Measurements from ENCODE around the gene MYRIP.

The MYRIP gene

DNA sequence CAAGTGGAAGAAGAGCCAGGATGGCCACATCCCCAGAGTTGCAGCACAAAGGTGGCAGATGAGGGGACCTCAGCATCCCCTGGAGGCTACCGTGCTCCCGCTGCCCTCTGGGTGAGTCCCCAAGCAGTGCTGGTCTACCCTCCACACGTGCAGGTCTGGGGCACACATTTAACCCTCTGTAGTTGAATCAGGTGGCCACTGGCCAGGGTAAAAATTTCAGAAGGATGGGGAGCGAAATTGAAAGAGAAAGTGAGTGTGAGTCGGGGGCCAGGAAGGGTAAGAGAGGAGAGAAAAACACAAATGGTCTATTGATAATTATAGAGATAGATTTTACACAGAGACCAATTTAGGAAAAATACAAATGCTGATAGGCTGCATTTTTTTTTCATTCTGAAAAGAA, 360.6 kb downstream of the MYRIP start:
- Histone ChIP-seq H3K27ac (no peak overlapping the region), H3K4me3 (no peak overlapping the region), H3K9me3 (ENCODE audit: low read depth, low read length) (no peaks in the 10 kb centered on the region), H3K9ac (ENCODE audit: insufficient read length) (no peak overlapping the region), H3K36me3 (ENCODE audit: insufficient read depth, low read length) (no peaks in the 10 kb centered on the region)
- DNase-seq (ENCODE audit: low read depth, low spot score) = no peak
- TF ChIP-seq POLR2AphosphoS5 (IDR thresholded peaks at IDR 0.05; ENCODE audit: borderline replicate concordance, low read depth, low read length) = no peak
- TF ChIP-seq FOXP2 (optimal IDR thresholded peaks at IDR 0.05; ENCODE audit: control extremely low read depth, extremely low read length, insufficient read depth) = no peak
- TF ChIP-seq EZH2 (IDR thresholded peaks at IDR 0.05) = no peak

DNA sequence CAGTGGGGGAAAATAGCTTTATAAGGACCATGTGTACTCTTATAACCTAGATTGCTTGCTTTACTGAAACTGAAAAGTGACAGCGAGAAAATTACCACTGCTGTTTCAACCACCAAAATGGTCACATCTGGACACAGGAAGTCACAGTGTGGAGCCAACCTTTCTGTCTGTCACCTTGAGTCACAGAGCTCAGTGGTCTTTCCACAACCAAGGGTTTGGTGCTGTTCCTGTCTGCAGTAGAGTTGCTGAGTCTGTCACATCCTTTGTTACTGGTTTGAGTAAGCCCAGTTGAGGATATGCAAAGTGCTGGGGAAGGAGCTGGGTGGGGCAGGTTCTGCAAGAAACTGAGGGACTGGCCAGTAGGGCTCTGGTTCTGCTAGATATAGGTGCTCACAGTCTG, 361.0 kb downstream of the MYRIP start:
- no peak overlapping the region for H3K4me3 ChIP-seq
- no peaks in the 10 kb centered on the region for H3K36me3 ChIP-seq (ENCODE audit: insufficient read depth, low read length)
- no peak for DNase-seq (ENCODE audit: low read depth, low spot score)
- no peaks in the 10 kb centered on the region for H3K9me3 ChIP-seq (ENCODE audit: low read depth, low read length)
- no peak overlapping the region for H3K9ac ChIP-seq (ENCODE audit: insufficient read length)
- no peak overlapping the region for H3K27ac ChIP-seq
- no peak for TF ChIP-seq FOXP2 (optimal IDR thresholded peaks at IDR 0.05; ENCODE audit: control extremely low read depth, extremely low read length, insufficient read depth)
- TF ChIP-seq POLR2AphosphoS5 (IDR thresholded peaks at IDR 0.05; ENCODE audit: borderline replicate concordance, low read depth, low read length) = no peak
- no peak for TF ChIP-seq EZH2 (IDR thresholded peaks at IDR 0.05)

DNA sequence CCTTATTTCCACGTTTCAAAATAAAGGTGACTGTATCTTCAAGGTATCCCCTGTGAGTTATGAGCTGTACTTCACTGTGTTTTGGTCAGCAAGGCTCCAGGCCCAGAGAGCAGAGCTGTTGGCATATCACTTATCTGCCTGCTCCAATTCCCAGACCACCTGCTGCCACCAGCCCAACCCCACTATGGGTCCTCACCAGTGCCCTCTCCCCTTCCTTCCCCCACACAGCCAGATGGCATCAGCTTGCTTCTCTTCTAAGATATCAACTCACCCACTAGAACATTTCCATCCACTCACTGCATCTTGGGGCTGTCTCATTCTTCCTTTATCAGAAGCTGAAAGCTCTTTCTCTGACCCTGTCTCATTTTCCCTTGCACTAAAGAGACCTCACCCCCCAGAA, 363.2 kb downstream of the MYRIP start:
- TF ChIP-seq POLR2AphosphoS5 (IDR thresholded peaks at IDR 0.05; ENCODE audit: borderline replicate concordance, low read depth, low read length) = no peak
- TF ChIP-seq FOXP2 (optimal IDR thresholded peaks at IDR 0.05; ENCODE audit: control extremely low read depth, extremely low read length, insufficient read depth) = no peak
- no peak for TF ChIP-seq EZH2 (IDR thresholded peaks at IDR 0.05)
- no peak overlapping the region for H3K9ac ChIP-seq (ENCODE audit: insufficient read length)
- no peaks in the 10 kb centered on the region for H3K36me3 ChIP-seq (ENCODE audit: insufficient read depth, low read length)
- H3K9me3 ChIP-seq (ENCODE audit: low read depth, low read length) = no peaks in the 10 kb centered on the region
- H3K27ac ChIP-seq = no peak overlapping the region
- DNase-seq (ENCODE audit: low read depth, low spot score) = no peak
- no peak overlapping the region for H3K4me3 ChIP-seq

- Histone ChIP-seq H3K9ac (ENCODE audit: insufficient read length) (no peak overlapping the region), H3K27ac (no peak overlapping the region), H3K36me3 (ENCODE audit: insufficient read depth, low read length) (no peaks in the 10 kb centered on the region), H3K9me3 (ENCODE audit: low read depth, low read length) (no peaks in the 10 kb centered on the region), H3K4me3 (no peak overlapping the region)
- TF ChIP-seq EZH2 (IDR thresholded peaks at IDR 0.05) = no peak
- no peak for TF ChIP-seq POLR2AphosphoS5 (IDR thresholded peaks at IDR 0.05; ENCODE audit: borderline replicate concordance, low read depth, low read length)
- no peak for TF ChIP-seq FOXP2 (optimal IDR thresholded peaks at IDR 0.05; ENCODE audit: control extremely low read depth, extremely low read length, insufficient read depth)
- no peak for DNase-seq (ENCODE audit: low read depth, low spot score)
These were observed 363.9 kb downstream of the MYRIP start for GRCh38 chr3:40173227-40173721.

DNA sequence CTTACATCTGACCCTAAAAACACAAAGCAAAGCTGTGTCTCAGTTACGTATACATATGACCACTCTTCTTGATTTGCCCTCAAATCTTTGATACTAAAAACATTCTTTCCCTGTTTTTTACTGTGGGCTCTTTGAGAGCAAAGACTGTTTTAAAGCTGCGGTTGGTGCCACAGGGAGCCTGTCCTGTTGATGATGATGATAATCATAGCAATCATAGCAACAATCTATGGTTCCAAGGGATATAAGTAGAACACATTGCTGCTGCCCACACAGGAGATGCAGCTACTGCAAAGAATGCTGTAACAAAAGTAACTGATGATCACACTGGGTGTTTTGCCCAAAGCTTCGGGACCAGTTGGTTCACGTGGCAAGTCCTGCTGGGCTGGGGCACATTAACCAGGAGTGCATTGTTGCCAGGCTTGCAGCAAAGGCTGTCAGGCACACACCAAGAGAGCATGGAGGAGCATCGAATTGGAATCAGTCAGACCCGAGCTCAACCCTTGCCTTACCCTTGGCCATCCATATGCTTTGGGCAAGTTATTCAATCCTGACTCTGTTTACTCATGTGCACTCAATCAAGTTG, 368.7 kb downstream of the MYRIP start:
- DNase-seq (ENCODE audit: low read depth, low spot score) = no peak
- Histone ChIP-seq H3K36me3 (ENCODE audit: insufficient read depth, low read length) (no peaks in the 10 kb centered on the region), H3K9me3 (ENCODE audit: low read depth, low read length) (no peaks in the 10 kb centered on the region), H3K4me3 (no peak overlapping the region), H3K9ac (ENCODE audit: insufficient read length) (no peak overlapping the region), H3K27ac (no peak overlapping the region)
- TF ChIP-seq EZH2 (IDR thresholded peaks at IDR 0.05) (no peak), POLR2AphosphoS5 (IDR thresholded peaks at IDR 0.05; ENCODE audit: borderline replicate concordance, low read depth, low read length) (no peak), FOXP2 (optimal IDR thresholded peaks at IDR 0.05; ENCODE audit: control extremely low read depth, extremely low read length, insufficient read depth) (no peak)

GRCh38 chr3:40179016-40179415, 369.6 kb downstream of the MYRIP start:
- no peak for DNase-seq (ENCODE audit: low read depth, low spot score)
- H3K9me3 ChIP-seq (ENCODE audit: low read depth, low read length) = no peaks in the 10 kb centered on the region
- no peak overlapping the region for H3K4me3 ChIP-seq
- TF ChIP-seq EZH2 (IDR thresholded peaks at IDR 0.05) = no peak
- TF ChIP-seq POLR2AphosphoS5 (IDR thresholded peaks at IDR 0.05; ENCODE audit: borderline replicate concordance, low read depth, low read length) = no peak
- no peak for TF ChIP-seq FOXP2 (optimal IDR thresholded peaks at IDR 0.05; ENCODE audit: control extremely low read depth, extremely low read length, insufficient read depth)
- H3K9ac ChIP-seq (ENCODE audit: insufficient read length) = no peak overlapping the region
- no peaks in the 10 kb centered on the region for H3K36me3 ChIP-seq (ENCODE audit: insufficient read depth, low read length)
- no peak overlapping the region for H3K27ac ChIP-seq

- TF ChIP-seq FOXP2 (optimal IDR thresholded peaks at IDR 0.05; ENCODE audit: control extremely low read depth, extremely low read length, insufficient read depth) (no peak), EZH2 (IDR thresholded peaks at IDR 0.05) (no peak), POLR2AphosphoS5 (IDR thresholded peaks at IDR 0.05; ENCODE audit: borderline replicate concordance, low read depth, low read length) (no peak)
- Histone ChIP-seq H3K9me3 (ENCODE audit: low read depth, low read length) (no peaks in the 10 kb centered on the region), H3K9ac (ENCODE audit: insufficient read length) (no peak overlapping the region), H3K4me3 (no peak overlapping the region), H3K36me3 (ENCODE audit: insufficient read depth, low read length) (no peaks in the 10 kb centered on the region), H3K27ac (no peak overlapping the region)
- DNase-seq (ENCODE audit: low read depth, low spot score) = no peak
These were observed 371.8 kb downstream of the MYRIP start for GRCh38 chr3:40181182-40181581.

DNA sequence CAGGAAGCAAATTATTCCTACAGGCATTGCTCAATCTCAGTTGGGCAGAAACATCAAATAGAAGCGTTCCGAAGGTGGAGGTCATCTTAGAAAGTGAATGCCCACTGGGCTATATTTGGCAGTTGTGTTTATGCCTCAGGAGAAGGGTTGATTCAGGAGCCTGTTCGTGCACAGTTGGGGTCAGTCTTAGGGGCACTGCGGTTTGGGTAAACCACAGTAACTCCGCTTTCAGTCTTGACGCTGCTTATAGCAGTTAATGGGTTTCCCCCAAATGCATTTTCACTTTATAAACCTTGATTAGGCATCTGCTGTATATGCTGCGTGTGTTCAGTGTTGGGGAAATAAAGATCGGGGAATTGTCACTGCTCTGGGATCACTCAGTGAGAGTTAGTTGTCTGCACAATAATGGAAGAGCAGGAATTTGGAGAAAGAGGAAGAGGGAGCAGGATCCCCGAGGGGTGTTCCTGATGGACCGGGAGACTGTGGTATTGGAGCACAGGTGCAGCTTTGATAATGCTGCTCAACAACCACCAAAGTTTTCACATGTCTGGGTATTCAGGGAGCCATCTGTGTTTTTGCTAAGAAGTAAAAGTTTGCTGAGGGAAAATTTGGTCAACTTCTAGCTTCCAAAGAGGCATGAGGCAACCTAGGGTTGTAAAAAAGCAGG, 375.8 kb downstream of the MYRIP start:
- no peak overlapping the region for H3K4me3 ChIP-seq
- no peak overlapping the region for H3K27ac ChIP-seq
- no peak for DNase-seq (ENCODE audit: low read depth, low spot score)
- H3K9me3 ChIP-seq (ENCODE audit: low read depth, low read length) = no peaks in the 10 kb centered on the region
- TF ChIP-seq FOXP2 (optimal IDR thresholded peaks at IDR 0.05; ENCODE audit: control extremely low read depth, extremely low read length, insufficient read depth) (no peak), EZH2 (IDR thresholded peaks at IDR 0.05) (no peak), POLR2AphosphoS5 (IDR thresholded peaks at IDR 0.05; ENCODE audit: borderline replicate concordance, low read depth, low read length) (no peak)
- no peak overlapping the region for H3K9ac ChIP-seq (ENCODE audit: insufficient read length)
- no peaks in the 10 kb centered on the region for H3K36me3 ChIP-seq (ENCODE audit: insufficient read depth, low read length)
